ENCODE measurements around the gene ANXA6.
A peak's percentile ranks its signal among the peaks of the same experiment; 100 is the strongest.

The ANXA6 gene

GRCh38 chr5:151162776-151163175, 5.2 kb upstream of the ANXA6 start:
- Histone ChIP-seq H3K27ac (ENCODE audit: low read depth, low read length) (no peak overlapping the region), H3K27me3 (ENCODE audit: control insufficient read depth, insufficient read depth, low read length) (peaks cover 6% of the 10 kb centered on the region), H3K9ac (ENCODE audit: low read depth, low read length) (no peak overlapping the region), H3K4me1 (ENCODE audit: control insufficient read depth, insufficient read depth, low read length) (peaks cover 10% of the 10 kb centered on the region), H3K36me3 (ENCODE audit: control insufficient read depth, insufficient read depth, low read length) (no peaks in the 10 kb centered on the region), H3K4me3 (ENCODE audit: low read depth, low read length) (no peak overlapping the region), H3K9me3 (ENCODE audit: control insufficient read depth, insufficient read depth, low read length) (no peaks in the 10 kb centered on the region)

- peaks cover 6% of the 10 kb centered on the region for H3K27me3 ChIP-seq (ENCODE audit: control insufficient read depth, insufficient read depth, low read length)
- no peaks in the 10 kb centered on the region for H3K9me3 ChIP-seq (ENCODE audit: control insufficient read depth, insufficient read depth, low read length)
- H3K4me1 ChIP-seq (ENCODE audit: control insufficient read depth, insufficient read depth, low read length), result peaks cover 23% of the 10 kb centered on the region
- no peak overlapping the region for H3K27ac ChIP-seq (ENCODE audit: low read depth, low read length)
- H3K9ac ChIP-seq (ENCODE audit: low read depth, low read length), result no peak overlapping the region
- H3K4me3 ChIP-seq (ENCODE audit: low read depth, low read length), result no peak overlapping the region
- no peaks in the 10 kb centered on the region for H3K36me3 ChIP-seq (ENCODE audit: control insufficient read depth, insufficient read depth, low read length)
Observed at GRCh38 chr5:151159649-151160373, 2.2 kb upstream of the ANXA6 start.

GRCh38 chr5:151158287-151158661, 695 bp upstream of the ANXA6 start:
- H3K4me3 ChIP-seq (ENCODE audit: low read depth, low read length), result peak overlapping the region; percentile 85
- H3K27me3 ChIP-seq (ENCODE audit: control insufficient read depth, insufficient read depth, low read length), result peaks cover 6% of the 10 kb centered on the region
- peak overlapping the region; percentile 65 for H3K27ac ChIP-seq (ENCODE audit: low read depth, low read length)
- H3K4me1 ChIP-seq (ENCODE audit: control insufficient read depth, insufficient read depth, low read length), result peaks cover 23% of the 10 kb centered on the region
- no peaks in the 10 kb centered on the region for H3K9me3 ChIP-seq (ENCODE audit: control insufficient read depth, insufficient read depth, low read length)
- H3K36me3 ChIP-seq (ENCODE audit: control insufficient read depth, insufficient read depth, low read length), result no peaks in the 10 kb centered on the region
- peak overlapping the region; percentile 76; the same call in 1 of the 2 replicates for H3K9ac ChIP-seq (ENCODE audit: low read depth, low read length)

GRCh38 chr5:151156507-151157420, 815 bp downstream of the ANXA6 start:
- H3K9ac ChIP-seq (ENCODE audit: low read depth, low read length), result peak overlapping the region; percentile 76; the same call in 1 of the 2 replicates
- no peaks in the 10 kb centered on the region for H3K36me3 ChIP-seq (ENCODE audit: control insufficient read depth, insufficient read depth, low read length)
- H3K27me3 ChIP-seq (ENCODE audit: control insufficient read depth, insufficient read depth, low read length), result peaks cover 6% of the 10 kb centered on the region
- no peak overlapping the region for H3K27ac ChIP-seq (ENCODE audit: low read depth, low read length)
- peak overlapping the region; percentile 85 for H3K4me3 ChIP-seq (ENCODE audit: low read depth, low read length)
- no peaks in the 10 kb centered on the region for H3K9me3 ChIP-seq (ENCODE audit: control insufficient read depth, insufficient read depth, low read length)
- H3K4me1 ChIP-seq (ENCODE audit: control insufficient read depth, insufficient read depth, low read length), result peaks cover 23% of the 10 kb centered on the region

- Histone ChIP-seq H3K4me1 (ENCODE audit: control insufficient read depth, insufficient read depth, low read length) (peaks cover 23% of the 10 kb centered on the region), H3K9me3 (ENCODE audit: control insufficient read depth, insufficient read depth, low read length) (no peaks in the 10 kb centered on the region), H3K36me3 (ENCODE audit: control insufficient read depth, insufficient read depth, low read length) (no peaks in the 10 kb centered on the region), H3K4me3 (ENCODE audit: low read depth, low read length) (no peak overlapping the region), H3K27me3 (ENCODE audit: control insufficient read depth, insufficient read depth, low read length) (peaks cover 6% of the 10 kb centered on the region), H3K27ac (ENCODE audit: low read depth, low read length) (no peak overlapping the region), H3K9ac (ENCODE audit: low read depth, low read length) (no peak overlapping the region)
Observed at GRCh38 chr5:151155775-151156506, 1.6 kb downstream of the ANXA6 start.

- peaks cover 6% of the 10 kb centered on the region for H3K27me3 ChIP-seq (ENCODE audit: control insufficient read depth, insufficient read depth, low read length)
- no peak overlapping the region for H3K27ac ChIP-seq (ENCODE audit: low read depth, low read length)
- H3K9ac ChIP-seq (ENCODE audit: low read depth, low read length), result no peak overlapping the region
- no peaks in the 10 kb centered on the region for H3K9me3 ChIP-seq (ENCODE audit: control insufficient read depth, insufficient read depth, low read length)
- H3K4me1 ChIP-seq (ENCODE audit: control insufficient read depth, insufficient read depth, low read length), result peaks cover 26% of the 10 kb centered on the region
- H3K36me3 ChIP-seq (ENCODE audit: control insufficient read depth, insufficient read depth, low read length), result no peaks in the 10 kb centered on the region
- no peak overlapping the region for H3K4me3 ChIP-seq (ENCODE audit: low read depth, low read length)
Observed at GRCh38 chr5:151154931-151155774, 2.4 kb downstream of the ANXA6 start.

GRCh38 chr5:151153766-151154272, 3.8 kb downstream of the ANXA6 start:
- Histone ChIP-seq H3K4me3 (ENCODE audit: low read depth, low read length) (no peak overlapping the region), H3K27ac (ENCODE audit: low read depth, low read length) (no peak overlapping the region), H3K4me1 (ENCODE audit: control insufficient read depth, insufficient read depth, low read length) (peaks cover 26% of the 10 kb centered on the region)

GRCh38 chr5:151153300-151153699, 4.3 kb downstream of the ANXA6 start:
- no peak overlapping the region for H3K27ac ChIP-seq (ENCODE audit: low read depth, low read length)
- no peak overlapping the region for H3K4me3 ChIP-seq (ENCODE audit: low read depth, low read length)

More at GRCh38 chr5:151153766-151154272, 3.8 kb downstream of the ANXA6 start:
- H3K9ac ChIP-seq (ENCODE audit: low read depth, low read length), result no peak overlapping the region
- H3K27me3 ChIP-seq (ENCODE audit: control insufficient read depth, insufficient read depth, low read length), result peaks cover 6% of the 10 kb centered on the region; the same call in 1 of the 2 replicates
- no peaks in the 10 kb centered on the region for H3K36me3 ChIP-seq (ENCODE audit: control insufficient read depth, insufficient read depth, low read length)
- no peaks in the 10 kb centered on the region for H3K9me3 ChIP-seq (ENCODE audit: control insufficient read depth, insufficient read depth, low read length)

GRCh38 chr5:151151793-151152192, 5.8 kb downstream of the ANXA6 start:
- peaks cover 13% of the 10 kb centered on the region for H3K4me1 ChIP-seq (ENCODE audit: control insufficient read depth, insufficient read depth, low read length)
- no peak overlapping the region for H3K27ac ChIP-seq (ENCODE audit: low read depth, low read length)
- no peaks in the 10 kb centered on the region for H3K9me3 ChIP-seq (ENCODE audit: control insufficient read depth, insufficient read depth, low read length)
- no peak overlapping the region for H3K4me3 ChIP-seq (ENCODE audit: low read depth, low read length)
- H3K9ac ChIP-seq (ENCODE audit: low read depth, low read length), result no peak overlapping the region
- no peaks in the 10 kb centered on the region for H3K27me3 ChIP-seq (ENCODE audit: control insufficient read depth, insufficient read depth, low read length)
- peaks cover 6% of the 10 kb centered on the region; the same call in 1 of the 2 replicates for H3K36me3 ChIP-seq (ENCODE audit: control insufficient read depth, insufficient read depth, low read length)

More at GRCh38 chr5:151153300-151153699, 4.3 kb downstream of the ANXA6 start:
- H3K27me3 ChIP-seq (ENCODE audit: control insufficient read depth, insufficient read depth, low read length), result peaks cover 4% of the 10 kb centered on the region; the same call in 1 of the 2 replicates
- no peaks in the 10 kb centered on the region for H3K9me3 ChIP-seq (ENCODE audit: control insufficient read depth, insufficient read depth, low read length)
- H3K4me1 ChIP-seq (ENCODE audit: control insufficient read depth, insufficient read depth, low read length), result peaks cover 21% of the 10 kb centered on the region
- no peaks in the 10 kb centered on the region for H3K36me3 ChIP-seq (ENCODE audit: control insufficient read depth, insufficient read depth, low read length)
- no peak overlapping the region for H3K9ac ChIP-seq (ENCODE audit: low read depth, low read length)

GRCh38 chr5:151151263-151151660, 6.3 kb downstream of the ANXA6 start:
- H3K36me3 ChIP-seq (ENCODE audit: control insufficient read depth, insufficient read depth, low read length), result peaks cover 6% of the 10 kb centered on the region; the same call in 1 of the 2 replicates
- no peak overlapping the region for H3K4me3 ChIP-seq (ENCODE audit: low read depth, low read length)
- H3K27me3 ChIP-seq (ENCODE audit: control insufficient read depth, insufficient read depth, low read length), result no peaks in the 10 kb centered on the region
- H3K27ac ChIP-seq (ENCODE audit: low read depth, low read length), result no peak overlapping the region
- peaks cover 7% of the 10 kb centered on the region for H3K4me1 ChIP-seq (ENCODE audit: control insufficient read depth, insufficient read depth, low read length)
- no peak overlapping the region for H3K9ac ChIP-seq (ENCODE audit: low read depth, low read length)
- H3K9me3 ChIP-seq (ENCODE audit: control insufficient read depth, insufficient read depth, low read length), result no peaks in the 10 kb centered on the region

All from HUES48 (cell line).